OCI-LY3 (cell line): ENCODE measurements around the gene XAB2.

Source experiments
- H2AFZ ChIP-seq: fragments of 200-600, 300-600 bp; shearing (Covaris generic); 2 replicates; pipeline ENCODE4 v1.6.0; 2014; ENCODE audit warnings: antibody characterized with exemption, low read depth, low read length
- H3K27ac ChIP-seq: fragments of 200-600, 300-600 bp; sonication (generic); 2 replicates; pipeline ENCODE4 v1.5.1; 2014; ENCODE audit warnings: mild to moderate bottlenecking, low read length, moderate library complexity, mixed read lengths
- H3K27me3 ChIP-seq: fragments of 200-600, 300-600 bp; sonication (generic); 2 replicates; pipeline ENCODE4 v1.6.1; 2014; ENCODE audit warnings: low read depth, low read length, mixed read lengths
- H3K36me3 ChIP-seq: fragments of 200-600, 300-600 bp; sonication (generic); replicated peaks from 2 replicates; pipeline ENCODE3; 2014; ENCODE audit warnings: low read depth, low read length, mixed read lengths
- H3K4me1 ChIP-seq: fragments of 300-600, 200-600 bp; sonication (generic); 2 replicates; pipeline ENCODE4 v1.6.1; 2014; ENCODE audit warnings: low read length, mixed read lengths
- H3K4me2 ChIP-seq: fragments of 200-600, 300-600 bp; sonication (generic); 2 replicates; pipeline ENCODE4 v1.6.1; 2014; ENCODE audit warnings: low read length, mixed read lengths
- H3K4me3 ChIP-seq: fragments of 300-600, 200-600 bp; sonication (generic); 2 replicates; pipeline ENCODE4 v1.5.1; 2014; ENCODE audit warnings: antibody characterized with exemption, mild to moderate bottlenecking, low read length, moderate library complexity
- H3K79me2 ChIP-seq: fragments of 300-600, 200-600 bp; shearing (Covaris generic); 2 replicates; pipeline ENCODE4 v1.6.1; 2014; ENCODE audit warnings: mild to moderate bottlenecking, low read length, mixed read lengths
- H3K9ac ChIP-seq: fragments of 300-600, 200-600 bp; shearing (Covaris generic); 2 replicates; pipeline ENCODE4 v1.6.0; 2014; ENCODE audit warnings: mild to moderate bottlenecking, low read length, moderate library complexity
- H3K9me3 ChIP-seq: fragments of 200-600, 300-600 bp; shearing (Covaris generic); 2 replicates; pipeline ENCODE4 v1.6.1; 2014; ENCODE audit warnings: low read length, mixed read lengths; ENCODE audit not compliant: insufficient read depth
- H4K20me1 ChIP-seq: fragments of 200-600, 300-600 bp; sonication (generic); 2 replicates; pipeline ENCODE4 v1.6.1; 2016; ENCODE audit warnings: low read length, mixed read lengths; ENCODE audit not compliant: insufficient read depth
- CTCF ChIP-seq: fragments of 200-600, 300-600 bp; sonication (generic); IDR thresholded peaks from 2 replicates; pipeline ENCODE4 v1.5.1; 2014; ENCODE audit warnings: antibody characterized with exemption, low read length, low read depth
- EZH2phosphoT487 ChIP-seq: fragments of 200-600 bp; shearing (Covaris generic); IDR thresholded peaks from 2 replicates; pipeline ENCODE4 v1.6.1; 2018; ENCODE audit warnings: antibody characterized with exemption, mixed run types, low read depth

The XAB2 gene

GRCh38 chr19:7612282-7613274 lies 16.8 kb downstream of the XAB2 start:
- Histone ChIP-seq H3K9me3 (no peaks in the 10 kb centered on the region), H2AFZ (no peak overlapping the region), H4K20me1 (no peaks in the 10 kb centered on the region), H3K79me2 (no peaks in the 10 kb centered on the region), H3K9ac (no peak overlapping the region), H3K4me2 (no peak overlapping the region), H3K36me3 (no peaks in the 10 kb centered on the region), H3K27me3 (no peaks in the 10 kb centered on the region), H3K27ac (no peak overlapping the region), H3K4me1 (no peaks in the 10 kb centered on the region), H3K4me3 (no peak overlapping the region)
- TF ChIP-seq EZH2phosphoT487, result no peak
- no peak for TF ChIP-seq CTCF

GRCh38 chr19:7611541-7612279 lies 17.6 kb downstream of the XAB2 start:
- H3K9ac ChIP-seq, result no peak overlapping the region

GRCh38 chr19:7610491-7611240 lies 18.7 kb downstream of the XAB2 start:
- no peaks in the 10 kb centered on the region for H3K36me3 ChIP-seq
- TF ChIP-seq EZH2phosphoT487 (no peak), CTCF (no peak)

More at GRCh38 chr19:7611541-7612279, 17.6 kb downstream of the XAB2 start:
- H4K20me1 ChIP-seq, result no peaks in the 10 kb centered on the region
- H3K27me3 ChIP-seq, result no peaks in the 10 kb centered on the region
- H3K4me3 ChIP-seq, result no peak overlapping the region
- no peak overlapping the region for H3K4me2 ChIP-seq
- no peaks in the 10 kb centered on the region for H3K9me3 ChIP-seq
- no peaks in the 10 kb centered on the region for H3K79me2 ChIP-seq
- H3K4me1 ChIP-seq, result no peaks in the 10 kb centered on the region
- no peak overlapping the region for H3K27ac ChIP-seq
- H2AFZ ChIP-seq, result no peak overlapping the region
- TF ChIP-seq EZH2phosphoT487, result no peak
- TF ChIP-seq CTCF, result no peak
- no peaks in the 10 kb centered on the region for H3K36me3 ChIP-seq

More at GRCh38 chr19:7610491-7611240, 18.7 kb downstream of the XAB2 start:
- no peaks in the 10 kb centered on the region for H3K4me1 ChIP-seq
- H3K9ac ChIP-seq, result no peak overlapping the region
- H3K27ac ChIP-seq, result no peak overlapping the region
- no peak overlapping the region for H3K4me2 ChIP-seq
- no peaks in the 10 kb centered on the region for H3K79me2 ChIP-seq
- no peak overlapping the region for H3K4me3 ChIP-seq
- no peak overlapping the region for H2AFZ ChIP-seq
- H3K27me3 ChIP-seq, result no peaks in the 10 kb centered on the region
- no peaks in the 10 kb centered on the region for H3K9me3 ChIP-seq
- H4K20me1 ChIP-seq, result no peaks in the 10 kb centered on the region
